Activated CD4-positive, alpha-beta memory T cell treated with anti-CD3 and anti-CD28 coated beads for 36 hours (primary cell): ENCODE measurements around the gene PKM. TPM values are rescaled to one million over a fixed set of nuclear protein-coding genes. Genes with fewer than 3 reads are reported as not detected.
A peak's percentile ranks its signal among the peaks of the same experiment; 100 is the strongest.

Experiments used
- CTCF ChIA-PET: fragments of 350-600 bp; sonication (Branson Sonifier 250); formaldehyde crosslinking; loops from one replicate; lab custom pipeline; 2021; ENCODE audit warnings: antibody characterized with exemption, inconsistent platforms; lab: Charles Lee
- POLR2A ChIA-PET: fragments of 350-600 bp; sonication (Branson Sonifier 250); formaldehyde crosslinking; loops from one replicate; lab custom pipeline; 2021; ENCODE audit warnings: antibody characterized with exemption; lab: Charles Lee
- DNase-seq: peaks from one replicate; pipeline ENCODE4 v3.0.0-alpha.2; 2020
- H3K27ac Mint-ChIP-seq: one replicate; pipeline ENCODE4 v1.8.0; 2021; ENCODE audit warnings: mixed read lengths
- H3K27me3 Mint-ChIP-seq: one replicate; pipeline ENCODE4 v1.8.0; 2021; ENCODE audit warnings: mixed read lengths
- H3K36me3 Mint-ChIP-seq: one replicate; pipeline ENCODE4 v1.8.0; 2021; ENCODE audit warnings: mixed read lengths
- H3K4me1 Mint-ChIP-seq: one replicate; pipeline ENCODE4 v1.8.0; 2021; ENCODE audit warnings: low read depth, mixed read lengths
- H3K4me3 Mint-ChIP-seq: one replicate; pipeline ENCODE4 v1.8.0; 2021; ENCODE audit warnings: mild to moderate bottlenecking, mixed read lengths
- H3K9me3 Mint-ChIP-seq: one replicate; pipeline ENCODE4 v1.8.0; 2021; ENCODE audit warnings: mixed read lengths
- intact Hi-C: fragments of 100-400 bp; cut with micrococcal nuclease; formaldehyde crosslinking; loops from one replicate; pipeline ENCODE4 v1.15.1; 2023
- total RNA-seq, 2 experiments: library from RNA; stranded (reverse); gene quantifications; one replicate each; pipeline ENCODE4 v1.2.3, GENCODE V29; 2021

PKM gene
- total RNA-seq, 2 experiments from 2014 or later, result 2,032 to 2,053 TPM

- POLR2A ChIA-PET, result interaction anchor here (0.6 to 2.1 kb wide), 3 partner anchors 28 to 402 kb away, joined by 4 to 37 read pairs (median 4); partner anchors contain the start of gene PKM
- H3K27me3 Mint-ChIP-seq, result no peaks in the 10 kb centered on the region
- DNase-seq, result no peak
- H3K36me3 Mint-ChIP-seq, result peaks cover 57% of the 10 kb centered on the region
- no peak overlapping the region for H3K27ac Mint-ChIP-seq
- peaks cover 33% of the 10 kb centered on the region for H3K4me1 Mint-ChIP-seq
- CTCF ChIA-PET, result interaction anchor here (0.9 to 1.1 kb wide), 3 partner anchors 33 to 66 kb away, joined by 3 read pairs; no protein-coding TSS in a partner anchor
- H3K4me3 Mint-ChIP-seq, result no peak overlapping the region
- intact Hi-C loops, result no loop called here
- no peaks in the 10 kb centered on the region for H3K9me3 Mint-ChIP-seq
Observed at GRCh38 chr15:72265031-72265430, 34.0 kb upstream of the PKM start.

- POLR2A ChIA-PET, result no interaction called here
Observed at GRCh38 chr15:72252663-72253299, 21.8 kb upstream of the PKM start.

GRCh38 chr15:72249142-72249810, 18.3 kb upstream of the PKM start:
- ChIA-PET CTCF (no interaction called here), POLR2A (no interaction called here)
- intact Hi-C loops, result no loop called here
- Mint-ChIP-seq H3K9me3 (no peaks in the 10 kb centered on the region), H3K27me3 (no peaks in the 10 kb centered on the region), H3K27ac (peak overlapping the region; percentile 35), H3K36me3 (peaks cover 28% of the 10 kb centered on the region), H3K4me3 (no peak overlapping the region), H3K4me1 (peaks cover 4% of the 10 kb centered on the region)
- no peak for DNase-seq

More at GRCh38 chr15:72252663-72253299, 21.8 kb upstream of the PKM start:
- no peak overlapping the region for H3K4me3 Mint-ChIP-seq
- H3K4me1 Mint-ChIP-seq, result peaks cover 4% of the 10 kb centered on the region
- no peaks in the 10 kb centered on the region for H3K9me3 Mint-ChIP-seq
- no peak for DNase-seq
- intact Hi-C loops, result no loop called here
- no peak overlapping the region for H3K27ac Mint-ChIP-seq
- CTCF ChIA-PET, result interaction anchor here (0.6 kb wide), 1 partner anchor 233 kb away, joined by 3 read pairs; no protein-coding TSS in a partner anchor
- peaks cover 39% of the 10 kb centered on the region for H3K36me3 Mint-ChIP-seq
- H3K27me3 Mint-ChIP-seq, result no peaks in the 10 kb centered on the region

GRCh38 chr15:72248514-72248913, 17.5 kb upstream of the PKM start:
- H3K4me3 Mint-ChIP-seq, result no peak overlapping the region
- POLR2A ChIA-PET, result no interaction called here
- no peak for DNase-seq
- no peaks in the 10 kb centered on the region for H3K27me3 Mint-ChIP-seq
- peaks cover 6% of the 10 kb centered on the region for H3K4me1 Mint-ChIP-seq
- CTCF ChIA-PET, result no interaction called here
- H3K36me3 Mint-ChIP-seq, result peaks cover 28% of the 10 kb centered on the region
- intact Hi-C loops, result no loop called here
- no peaks in the 10 kb centered on the region for H3K9me3 Mint-ChIP-seq
- H3K27ac Mint-ChIP-seq, result no peak overlapping the region

GRCh38 chr15:72242775-72243370, 11.9 kb upstream of the PKM start:
- CTCF ChIA-PET, result interaction anchor here (3.2 kb wide), 1 partner anchor 42 kb away, joined by 9 read pairs; no protein-coding TSS in a partner anchor
- Mint-ChIP-seq H3K4me1 (peaks cover 18% of the 10 kb centered on the region), H3K36me3 (peaks cover 22% of the 10 kb centered on the region), H3K4me3 (no peak overlapping the region), H3K27me3 (no peaks in the 10 kb centered on the region), H3K9me3 (no peaks in the 10 kb centered on the region), H3K27ac (peak overlapping the region; percentile 40)
- intact Hi-C loops, result no loop called here
- DNase-seq, result no peak
- POLR2A ChIA-PET, result interaction anchor here (1.1 kb wide), 1 partner anchor 11 kb away, joined by 4 read pairs; no protein-coding TSS in a partner anchor

GRCh38 chr15:72239652-72240051, 8.7 kb upstream of the PKM start:
- no peak for DNase-seq
- H3K4me3 Mint-ChIP-seq, result no peak overlapping the region
- H3K9me3 Mint-ChIP-seq, result no peaks in the 10 kb centered on the region
- H3K36me3 Mint-ChIP-seq, result peaks cover 17% of the 10 kb centered on the region
- CTCF ChIA-PET, result interaction anchor here (6.2 kb wide), 1 partner anchor 13 kb away, joined by 58 read pairs; no protein-coding TSS in a partner anchor
- POLR2A ChIA-PET, result interaction anchor here (1.2 to 5.5 kb wide), 3 partner anchors 9 to 137 kb away, joined by 3 to 77 read pairs (median 19); partner anchors contain the start of genes HEXA and PKM
- H3K27ac Mint-ChIP-seq, result no peak overlapping the region
- intact Hi-C loops, result loop anchor here (10.0 kb wide), 1 partner anchor 545 kb away; the partner anchor contains the start of gene ADPGK
- peaks cover 35% of the 10 kb centered on the region for H3K4me1 Mint-ChIP-seq
- H3K27me3 Mint-ChIP-seq, result peaks cover 2% of the 10 kb centered on the region

- POLR2A ChIA-PET, result interaction anchor here (0.9 to 5.5 kb wide), 5 partner anchors 8 to 138 kb away, joined by 3 to 77 read pairs (median 3); partner anchors contain the start of genes HEXA and PKM
- peaks cover 38% of the 10 kb centered on the region for H3K4me1 Mint-ChIP-seq
- peaks cover 2% of the 10 kb centered on the region for H3K27me3 Mint-ChIP-seq
Observed at GRCh38 chr15:72238586-72238985, 7.6 kb upstream of the PKM start.

GRCh38 chr15:72237853-72238224, 6.8 kb upstream of the PKM start:
- H3K9me3 Mint-ChIP-seq, result no peaks in the 10 kb centered on the region
- peaks cover 35% of the 10 kb centered on the region for H3K4me1 Mint-ChIP-seq
- ChIA-PET POLR2A (interaction anchor here (1.0 to 5.5 kb wide), 5 partner anchors 11 to 39 kb away, joined by 3 to 77 read pairs (median 4); no protein-coding TSS in a partner anchor), CTCF (interaction anchor here (1.0 to 6.2 kb wide), 3 partner anchors 11 to 47 kb away, joined by 3 to 58 read pairs (median 4); no protein-coding TSS in a partner anchor)
- H3K27me3 Mint-ChIP-seq, result peaks cover 2% of the 10 kb centered on the region
- peaks cover 17% of the 10 kb centered on the region for H3K36me3 Mint-ChIP-seq
- intact Hi-C loops, result loop anchor here (1.0 to 10.0 kb wide), 3 partner anchors 10 to 547 kb away; partner anchors contain the start of gene ADPGK
- DNase-seq, result no peak
- H3K4me3 Mint-ChIP-seq, result no peak overlapping the region
- H3K27ac Mint-ChIP-seq, result peak overlapping the region; percentile 90

More at GRCh38 chr15:72238586-72238985, 7.6 kb upstream of the PKM start:
- CTCF ChIA-PET, result interaction anchor here (6.2 kb wide), 1 partner anchor 12 kb away, joined by 58 read pairs; no protein-coding TSS in a partner anchor
- H3K9me3 Mint-ChIP-seq, result no peaks in the 10 kb centered on the region
- no peak for DNase-seq
- intact Hi-C loops, result loop anchor here (10.0 kb wide), 1 partner anchor 546 kb away; the partner anchor contains the start of gene ADPGK
- H3K27ac Mint-ChIP-seq, result no peak overlapping the region
- no peak overlapping the region for H3K4me3 Mint-ChIP-seq
- peaks cover 17% of the 10 kb centered on the region for H3K36me3 Mint-ChIP-seq

GRCh38 chr15:72237029-72237852, 6.3 kb upstream of the PKM start:
- Mint-ChIP-seq H3K27me3 (peaks cover 2% of the 10 kb centered on the region), H3K36me3 (peaks cover 14% of the 10 kb centered on the region), H3K4me3 (peak overlapping the region; percentile 72)

GRCh38 chr15:72236381-72237003, 5.5 kb upstream of the PKM start:
- H3K9me3 Mint-ChIP-seq, result no peaks in the 10 kb centered on the region
- no peak for DNase-seq
- peaks cover 10% of the 10 kb centered on the region for H3K36me3 Mint-ChIP-seq
- intact Hi-C loops, result loop anchor here (1.0 to 10.0 kb wide), 3 partner anchors 8 to 548 kb away; partner anchors contain the start of gene ADPGK
- peaks cover 42% of the 10 kb centered on the region for H3K4me1 Mint-ChIP-seq
- H3K27me3 Mint-ChIP-seq, result peaks cover 2% of the 10 kb centered on the region
- ChIA-PET CTCF (interaction anchor here (1.1 to 6.2 kb wide), 2 partner anchors 10 to 14 kb away, joined by 3 to 58 read pairs; no protein-coding TSS in a partner anchor), POLR2A (interaction anchor here (1.3 to 5.5 kb wide), 2 partner anchors 9 to 28 kb away, joined by 4 to 77 read pairs; no protein-coding TSS in a partner anchor)
- peak overlapping the region; percentile 90 for H3K27ac Mint-ChIP-seq
- peak overlapping the region; percentile 72 for H3K4me3 Mint-ChIP-seq

More at GRCh38 chr15:72237029-72237852, 6.3 kb upstream of the PKM start:
- CTCF ChIA-PET, result interaction anchor here (1.0 to 6.2 kb wide), 3 partner anchors 11 to 48 kb away, joined by 3 to 58 read pairs (median 4); no protein-coding TSS in a partner anchor
- H3K27ac Mint-ChIP-seq, result peak overlapping the region; percentile 90
- no peaks in the 10 kb centered on the region for H3K9me3 Mint-ChIP-seq
- peaks cover 39% of the 10 kb centered on the region for H3K4me1 Mint-ChIP-seq
- intact Hi-C loops, result loop anchor here (1.0 to 10.0 kb wide), 3 partner anchors 9 to 548 kb away; partner anchors contain the start of gene ADPGK
- POLR2A ChIA-PET, result interaction anchor here (1.0 to 5.5 kb wide), 5 partner anchors 10 to 39 kb away, joined by 3 to 77 read pairs (median 4); no protein-coding TSS in a partner anchor
- DNase-seq, result peak; percentile 91
